GM18499 (cell line): ENCODE results near the gene GAGE2A.
"Not testable (repeated sequence)": the region's sequence is repeated elsewhere in the genome, so short reads cannot be mapped to it uniquely, and the experiment has no call there.

ENCODE experiments used
- ATAC-seq: cut with Tn5 transposase; IDR thresholded peaks from one replicate; pipeline ENCODE4 v1.9.1; 2021; ENCODE audit warnings: moderate number of reproducible peaks; ENCODE audit not compliant: insufficient read depth, unreplicated experiment

The GAGE2A gene

GRCh38 chrX:49589196-49589595 lies at the start of gene GAGE2A:
TSS of gene GAGE2A (plus strand) at chrX:49589496. CDS start at chrX:49590651, 1,155 bp downstream.
- ATAC-seq: not testable (repeated sequence)

DNA sequence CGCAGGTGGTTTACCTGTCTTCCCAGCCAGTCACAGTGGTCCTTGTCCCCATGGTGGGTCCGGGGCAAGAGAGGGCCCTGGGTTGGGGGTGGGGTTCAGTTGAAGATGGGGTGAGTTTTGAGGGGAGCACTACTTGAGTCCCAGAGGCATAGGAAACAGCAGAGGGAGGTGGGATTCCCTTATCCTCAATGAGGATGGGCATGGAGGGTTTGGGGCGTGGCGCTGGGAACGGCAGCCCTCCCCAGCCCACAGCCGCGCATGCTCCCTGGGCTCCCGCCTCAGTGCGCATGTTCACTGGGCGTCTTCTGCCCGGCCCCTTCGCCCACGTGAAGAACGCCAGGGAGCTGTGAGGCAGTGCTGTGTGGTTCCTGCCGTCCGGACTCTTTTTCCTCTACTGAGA lies 47.9 kb upstream of the GAGE2A start, which contains the start of gene GAGE12D:
TSS of gene GAGE12D (plus strand) at position 301 of the 400 bp plus-strand sequence. CDS start 1,155 bp downstream, outside the sequence.
- ATAC-seq: not testable (repeated sequence)

GRCh38 chrX:49550989-49551388 lies 38.3 kb upstream of the GAGE2A start, which contains the start of gene GAGE12E:
TSS of gene GAGE12E (plus strand) at chrX:49551289. CDS start at chrX:49552444, 1,155 bp downstream.
- not testable (repeated sequence) for ATAC-seq

- ATAC-seq: not testable (repeated sequence)
These were observed 28.8 kb upstream of the GAGE2A start, which contains the start of gene GAGE12F for GRCh38 chrX:49560542-49560941. TSS of gene GAGE12F (plus strand) at chrX:49560842. CDS start at chrX:49561997, 1,155 bp downstream.

DNA sequence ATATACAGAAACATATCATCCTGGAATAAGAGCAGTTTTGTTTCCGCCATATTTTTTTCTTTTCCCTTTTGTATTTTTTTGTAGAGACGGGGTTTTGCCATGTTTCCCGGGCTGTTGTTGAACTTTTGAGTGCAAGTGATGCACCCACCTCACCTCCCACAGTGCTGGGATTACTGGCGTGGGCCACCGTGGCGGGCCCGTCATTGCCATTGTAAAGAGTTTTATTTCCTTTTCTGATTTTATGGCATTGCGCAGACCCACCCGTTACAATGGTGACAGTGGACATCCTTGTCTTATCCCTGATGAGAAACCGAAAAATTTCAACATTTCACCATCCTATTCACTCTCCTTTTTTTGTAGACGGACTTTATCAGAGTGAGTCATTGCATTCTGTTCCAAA lies 20.6 kb upstream of the GAGE2A start:
- not testable (repeated sequence) for ATAC-seq

DNA sequence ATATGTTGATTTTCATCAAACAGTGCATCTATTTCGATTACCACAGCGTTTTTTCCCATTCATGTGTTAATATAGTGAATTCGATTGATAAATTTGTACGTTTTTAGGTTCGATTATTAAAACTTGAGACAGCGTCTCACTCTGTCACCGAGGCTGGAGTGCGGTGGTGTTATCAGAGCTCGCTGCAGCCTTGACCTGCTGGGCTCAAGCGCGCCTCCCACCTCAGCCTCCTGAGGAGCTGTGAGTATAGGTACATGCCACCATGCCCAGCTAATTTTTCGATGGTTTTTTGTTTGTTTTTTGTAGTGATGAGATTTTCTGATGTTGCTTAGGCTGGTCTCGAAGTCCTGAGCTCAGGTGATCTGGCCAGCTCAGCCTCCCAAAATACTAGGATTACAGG lies 20.1 kb upstream of the GAGE2A start:
- not testable (repeated sequence) for ATAC-seq

DNA sequence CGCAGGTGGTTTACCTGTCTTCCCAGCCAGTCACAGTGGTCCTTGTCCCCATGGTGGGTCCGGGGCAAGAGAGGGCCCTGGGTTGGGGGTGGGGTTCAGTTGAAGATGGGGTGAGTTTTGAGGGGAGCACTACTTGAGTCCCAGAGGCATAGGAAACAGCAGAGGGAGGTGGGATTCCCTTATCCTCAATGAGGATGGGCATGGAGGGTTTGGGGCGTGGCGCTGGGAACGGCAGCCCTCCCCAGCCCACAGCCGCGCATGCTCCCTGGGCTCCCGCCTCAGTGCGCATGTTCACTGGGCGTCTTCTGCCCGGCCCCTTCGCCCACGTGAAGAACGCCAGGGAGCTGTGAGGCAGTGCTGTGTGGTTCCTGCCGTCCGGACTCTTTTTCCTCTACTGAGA lies 19.2 kb upstream of the GAGE2A start, which contains the start of gene GAGE12G:
TSS of gene GAGE12G (plus strand) at position 301 of the 400 bp plus-strand sequence. CDS start 1,155 bp downstream, outside the sequence.
- not testable (repeated sequence) for ATAC-seq

DNA sequence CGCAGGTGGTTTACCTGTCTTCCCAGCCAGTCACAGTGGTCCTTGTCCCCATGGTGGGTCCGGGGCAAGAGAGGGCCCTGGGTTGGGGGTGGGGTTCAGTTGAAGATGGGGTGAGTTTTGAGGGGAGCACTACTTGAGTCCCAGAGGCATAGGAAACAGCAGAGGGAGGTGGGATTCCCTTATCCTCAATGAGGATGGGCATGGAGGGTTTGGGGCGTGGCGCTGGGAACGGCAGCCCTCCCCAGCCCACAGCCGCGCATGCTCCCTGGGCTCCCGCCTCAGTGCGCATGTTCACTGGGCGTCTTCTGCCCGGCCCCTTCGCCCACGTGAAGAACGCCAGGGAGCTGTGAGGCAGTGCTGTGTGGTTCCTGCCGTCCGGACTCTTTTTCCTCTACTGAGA lies 9.6 kb upstream of the GAGE2A start, which contains the start of gene GAGE12H:
TSS of gene GAGE12H (plus strand) at position 301 of the 400 bp plus-strand sequence. CDS start 1,155 bp downstream, outside the sequence.
- not testable (repeated sequence) for ATAC-seq

DNA sequence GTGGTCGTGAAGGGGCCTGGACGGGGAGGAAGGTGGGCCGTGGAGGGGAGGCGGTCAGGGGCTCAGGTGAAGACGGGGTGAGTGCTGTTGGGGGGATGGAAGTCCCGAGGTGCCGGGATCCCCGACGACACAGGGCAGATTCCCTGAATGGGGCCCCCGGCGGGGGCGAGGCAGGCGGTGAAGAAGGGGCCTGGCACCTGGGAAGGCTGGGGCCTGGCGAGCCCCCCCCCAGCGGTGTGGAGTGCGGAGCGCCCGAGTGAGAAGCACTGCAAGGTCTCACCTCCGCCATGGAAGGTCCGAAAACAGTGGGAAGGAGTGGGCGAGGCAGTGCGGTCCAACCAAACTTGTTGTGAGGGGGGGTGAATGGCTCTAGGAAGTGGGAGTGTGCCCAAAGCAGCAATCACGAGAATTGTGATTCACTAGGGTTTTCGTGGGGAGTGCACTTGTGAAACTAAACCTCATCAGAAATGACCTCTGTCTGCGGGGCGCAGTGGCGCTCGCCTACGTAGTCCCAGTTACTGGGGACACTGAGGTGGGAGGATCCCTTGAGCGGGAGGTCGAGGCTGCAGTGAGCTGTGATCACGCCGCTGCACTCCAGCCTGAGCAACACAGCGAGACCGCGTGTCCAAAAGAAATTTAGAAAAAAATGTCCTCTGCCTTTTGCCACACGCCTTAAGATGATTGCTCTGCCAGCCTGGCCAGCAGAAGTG lies 628 bp downstream of the GAGE2A start:
- ATAC-seq: not testable (repeated sequence)

DNA sequence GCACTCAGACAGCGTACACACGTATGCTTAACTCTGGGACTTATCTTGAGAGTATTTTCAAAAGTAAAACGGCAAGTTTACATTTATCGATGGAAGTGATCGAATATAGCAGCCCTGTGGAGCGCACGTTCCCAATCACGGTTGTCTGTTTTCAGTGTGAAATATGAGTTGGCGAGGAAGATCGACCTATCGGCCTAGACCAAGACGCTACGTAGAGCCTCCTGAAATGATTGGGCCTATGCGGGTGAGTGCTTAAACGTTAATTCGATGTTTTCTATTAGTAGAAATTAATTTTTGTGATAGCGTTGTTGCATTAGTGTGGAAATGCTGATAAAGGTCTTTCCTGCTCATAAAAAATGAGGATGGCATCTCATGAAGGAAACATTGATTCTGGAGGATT lies 1.2 kb downstream of the GAGE2A start:
- ATAC-seq: not testable (repeated sequence)

GRCh38 chrX:49598720-49599119 lies 9.4 kb downstream of the GAGE2A start, which contains the start of gene GAGE1:
TSS of gene GAGE1 (plus strand) at chrX:49599020. CDS start at chrX:49600175, 1,155 bp downstream.
- ATAC-seq: not testable (repeated sequence)

- ATAC-seq: no peak
These were observed 21.5 kb downstream of the GAGE2A start for GRCh38 chrX:49610718-49611310.

GRCh38 chrX:49618574-49618973 lies 29.3 kb downstream of the GAGE2A start:
- ATAC-seq: no peak

GRCh38 chrX:49627086-49627777 lies 37.9 kb downstream of the GAGE2A start:
- no peak for ATAC-seq

GRCh38 chrX:49644991-49645637 lies 55.8 kb downstream of the GAGE2A start:
- ATAC-seq: no peak
